NCI-H524 (cell line): ENCODE results near the gene SLC49A3.
"Not testable (repeated sequence)": the region's sequence is repeated elsewhere in the genome, so short reads cannot be mapped to it uniquely, and the experiment has no call there.

Experiments used
- DNase-seq, 2 experiments: peaks; one replicate each; lab custom pipeline; 2025; lab: John Stamatoyannopoulos, UW

SLC49A3 gene

DNA sequence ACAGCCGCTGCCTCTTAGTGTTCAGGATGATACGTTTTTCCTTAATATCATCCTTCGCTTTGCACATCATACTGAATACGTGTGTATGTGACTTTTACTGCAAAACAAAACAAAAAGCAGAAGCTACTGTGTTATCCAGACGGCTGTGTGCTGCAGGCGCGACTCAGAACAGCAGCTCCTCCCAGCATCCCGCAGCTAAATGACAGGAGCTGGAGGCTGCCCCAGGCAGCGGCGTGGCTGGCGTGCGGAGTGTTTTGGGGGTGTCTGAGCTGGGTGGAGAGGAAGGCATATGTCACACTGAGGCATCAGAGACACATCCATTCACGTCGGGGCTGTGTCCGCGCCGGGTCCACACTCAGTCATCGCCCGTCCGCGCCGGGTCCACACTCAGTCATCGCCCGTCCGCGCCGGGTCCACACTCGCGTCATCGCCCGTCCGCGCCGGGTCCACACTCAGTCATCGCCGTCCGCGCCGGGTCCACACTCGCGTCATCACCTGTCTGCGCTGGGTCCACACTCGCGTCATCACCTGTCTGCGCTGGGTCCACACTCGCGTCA, 33.3 kb upstream of the SLC49A3 start:
- DNase-seq: no peak

DNA sequence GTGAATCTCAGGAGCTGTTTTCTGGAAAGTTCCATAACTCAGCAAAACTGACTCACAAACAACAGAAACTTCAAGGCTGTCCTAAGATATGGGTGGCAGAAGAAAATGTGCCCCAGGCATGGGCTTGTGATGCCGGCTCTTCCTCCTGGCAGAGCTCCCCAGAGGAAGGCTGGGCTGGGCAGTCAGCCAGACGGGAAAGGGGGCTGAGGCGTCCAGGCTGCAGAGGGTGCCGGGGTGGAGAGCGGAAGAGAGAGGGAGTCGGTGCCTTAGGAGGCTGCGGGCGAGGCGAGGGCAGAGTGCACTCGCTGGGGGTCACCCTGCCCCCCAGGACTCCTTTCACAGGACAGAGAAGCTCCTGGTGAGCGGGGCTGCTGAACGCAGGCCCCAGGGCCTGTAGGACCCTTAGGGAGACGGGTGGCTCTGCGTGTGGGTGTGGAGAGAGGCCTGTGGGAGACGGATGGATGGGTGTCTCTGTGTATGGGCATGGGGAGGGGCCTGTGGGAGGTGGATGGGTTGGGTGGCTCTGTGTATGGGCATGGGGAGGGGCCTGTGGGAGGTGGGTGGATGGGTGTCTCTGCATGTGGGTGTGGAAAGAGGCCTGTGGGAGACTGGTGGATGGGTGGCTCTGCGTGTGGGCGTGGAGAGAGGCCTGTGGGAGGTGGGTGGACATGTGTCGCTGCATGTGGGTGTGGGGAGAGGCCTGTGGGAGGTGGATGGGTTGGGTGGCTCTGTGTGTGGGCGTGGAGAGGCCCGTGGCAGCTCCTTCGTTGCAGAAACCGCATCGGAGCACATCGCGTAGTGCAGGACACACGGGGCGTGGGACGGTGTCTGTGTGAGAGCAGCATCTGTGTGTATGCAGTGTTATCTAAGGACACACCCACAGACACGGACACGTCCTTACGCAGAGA, 32.6 kb upstream of the SLC49A3 start:
- DNase-seq: no peak

DNA sequence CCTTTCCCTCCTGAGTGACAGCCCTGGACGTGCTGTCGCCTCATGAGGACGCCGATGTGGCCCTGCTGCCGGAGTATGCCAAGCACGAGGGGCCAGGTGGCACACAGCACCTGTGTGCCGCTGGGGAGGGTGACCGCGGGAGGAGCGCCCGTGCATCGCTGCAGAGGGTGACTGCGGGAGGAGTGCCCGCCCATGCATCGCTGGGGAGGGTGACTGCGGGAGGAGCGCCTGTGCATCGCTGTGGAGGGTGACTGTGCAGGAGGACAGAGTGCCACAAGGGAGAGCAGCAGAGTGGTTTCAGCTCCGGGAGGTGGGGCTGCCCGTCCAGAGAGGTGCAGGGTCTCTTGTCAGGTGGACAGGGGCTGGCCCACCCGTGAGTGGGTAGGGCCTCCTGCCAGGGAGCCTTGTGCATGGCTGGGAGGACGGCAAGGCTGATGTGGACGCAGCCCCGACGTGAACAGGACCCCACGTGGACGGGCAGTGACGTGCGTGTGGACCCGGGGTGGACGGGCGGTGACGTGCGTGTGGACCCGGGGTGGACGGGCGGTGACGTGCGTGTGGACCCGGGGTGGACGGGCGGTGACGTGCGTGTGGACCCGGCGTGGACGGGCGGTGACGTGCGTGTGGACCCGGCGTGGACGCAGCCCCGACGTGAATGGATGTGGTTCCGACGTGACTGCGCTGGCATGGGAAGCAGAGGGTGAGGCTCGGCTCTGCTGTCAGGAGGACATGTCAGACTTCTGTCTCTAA, 31.3 kb upstream of the SLC49A3 start:
- DNase-seq: no peak

DNA sequence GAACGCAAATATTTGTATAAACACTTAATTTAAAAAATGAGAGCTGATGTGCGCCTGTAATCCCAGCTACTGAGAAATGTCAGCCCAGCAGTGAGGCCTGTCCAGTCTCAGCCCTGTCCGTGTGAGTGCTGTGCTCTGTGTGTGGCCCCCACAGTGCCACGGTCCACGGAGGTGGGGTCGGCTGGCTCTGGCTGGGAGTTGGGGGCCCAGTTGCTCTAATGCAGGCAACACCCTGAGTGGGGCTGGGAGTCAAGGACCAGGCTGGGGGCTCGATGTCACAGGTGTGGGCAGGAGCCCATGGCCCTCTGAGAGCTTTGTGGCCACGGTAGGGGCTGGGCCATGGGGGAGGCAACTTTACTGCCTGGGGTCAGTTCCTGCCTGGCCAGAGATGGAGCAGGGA, 29.5 kb upstream of the SLC49A3 start:
- no peak for DNase-seq

DNA sequence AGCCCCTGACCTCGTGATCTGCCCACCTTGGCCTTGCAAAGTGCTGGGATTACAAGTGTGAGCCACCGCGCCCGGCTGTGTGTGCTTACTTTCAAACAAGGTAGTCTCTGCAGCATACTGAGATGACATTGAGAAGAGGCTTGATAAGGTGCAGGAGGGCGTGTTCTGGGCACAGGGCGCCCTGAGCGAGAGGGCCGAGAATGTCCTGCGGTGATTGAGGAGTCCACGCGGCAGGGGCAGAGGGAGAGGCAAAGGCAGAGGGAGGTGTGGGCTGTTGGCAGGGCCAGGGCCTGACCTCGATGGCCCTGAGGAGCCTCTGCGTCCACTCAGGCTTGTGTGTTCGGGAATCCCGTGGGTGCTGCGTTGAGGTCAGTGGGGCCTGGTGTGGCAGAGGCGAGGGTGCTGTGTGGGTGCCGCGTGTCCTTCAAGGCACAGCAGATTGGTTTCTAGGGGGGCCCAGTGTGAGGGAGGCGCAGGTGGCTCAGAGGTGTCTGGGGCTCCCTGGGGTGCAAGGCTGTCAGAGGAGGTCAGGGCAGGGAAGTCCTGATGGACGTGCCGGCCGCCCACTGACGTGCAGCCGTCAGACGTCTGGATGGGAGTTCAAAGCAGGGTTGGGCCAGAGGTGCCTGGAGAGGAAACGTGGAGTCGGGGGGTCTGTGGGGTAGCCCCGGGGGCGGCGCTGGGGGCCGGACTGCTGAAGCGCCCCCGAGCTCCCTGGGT, 28.8 kb upstream of the SLC49A3 start:
- no peak for DNase-seq

DNA sequence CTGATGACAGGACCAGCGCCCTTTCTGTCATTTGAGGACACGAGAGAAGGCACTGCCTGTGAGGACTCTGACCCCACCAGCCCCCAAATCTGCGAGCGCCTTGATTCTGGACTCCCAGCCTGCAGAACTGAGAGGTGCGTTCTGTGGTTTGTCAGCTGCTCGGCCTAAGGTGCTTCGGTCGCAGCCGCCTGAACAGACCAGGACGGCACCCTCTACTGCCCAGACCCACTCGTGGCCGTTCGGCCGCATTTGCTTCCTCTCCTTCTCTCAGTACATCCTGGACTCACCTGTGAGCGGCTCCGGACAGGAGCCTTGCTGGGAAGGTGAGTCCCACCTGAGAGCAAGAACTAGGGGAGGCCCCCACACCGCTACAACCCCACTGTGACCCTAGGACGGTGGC, 25.1 kb upstream of the SLC49A3 start:
- DNase-seq: no peak

DNA sequence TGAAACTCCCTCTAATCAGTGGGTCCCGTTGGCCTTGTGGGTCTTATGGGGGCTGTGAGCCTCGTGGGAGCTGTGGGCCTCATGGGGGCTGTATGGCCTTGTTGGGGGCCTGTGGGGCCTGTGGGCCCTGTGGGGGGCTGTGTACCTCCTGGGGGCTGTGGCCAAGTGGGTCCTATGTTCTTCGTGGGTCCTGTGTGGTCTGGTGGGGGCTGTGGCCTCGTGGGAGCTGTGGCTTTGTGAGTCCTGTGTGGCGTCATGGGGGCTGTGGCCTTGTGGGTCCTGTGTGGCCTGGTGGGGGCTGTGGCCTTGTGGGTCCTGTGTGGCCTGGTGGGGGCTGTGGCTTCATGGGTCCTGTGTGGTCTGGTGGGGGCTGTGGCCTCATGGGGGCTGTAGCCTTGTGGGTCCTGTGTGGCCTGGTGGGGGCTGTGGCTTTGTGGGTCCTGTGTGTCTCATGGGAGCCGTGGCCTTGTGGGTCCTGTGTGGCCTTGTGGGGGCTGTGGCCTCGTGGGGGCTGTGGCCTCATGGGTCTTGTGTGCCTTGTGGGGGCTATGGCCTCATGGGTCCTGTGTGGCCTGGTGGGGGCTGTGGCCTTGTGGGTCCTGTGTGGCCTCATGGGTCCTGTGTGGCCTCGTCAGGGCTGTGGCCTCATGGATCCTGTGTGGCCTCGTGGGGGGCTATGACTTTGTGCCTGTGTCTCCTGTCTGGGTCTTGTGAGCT, 24.1 kb upstream of the SLC49A3 start:
- no peak for DNase-seq

DNA sequence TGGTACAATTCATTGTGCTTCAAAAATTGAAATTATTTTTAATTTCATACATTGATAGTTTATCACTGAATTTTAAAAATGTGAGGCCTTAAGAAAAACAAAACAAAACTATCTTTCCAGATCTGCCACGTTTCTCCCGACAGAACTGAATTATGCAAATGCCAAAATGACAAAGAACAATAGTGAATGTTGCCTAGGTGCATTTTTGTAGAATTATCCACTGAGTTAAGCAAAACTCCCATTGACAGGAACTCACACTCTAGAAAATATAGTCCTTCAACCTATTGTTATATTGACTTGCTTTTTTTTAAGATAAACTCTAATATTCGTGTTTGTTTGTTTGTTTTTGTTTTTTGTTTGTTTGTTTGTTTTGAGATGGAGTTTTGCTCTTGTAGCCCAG, 23.1 kb upstream of the SLC49A3 start:
- DNase-seq: no peak

DNA sequence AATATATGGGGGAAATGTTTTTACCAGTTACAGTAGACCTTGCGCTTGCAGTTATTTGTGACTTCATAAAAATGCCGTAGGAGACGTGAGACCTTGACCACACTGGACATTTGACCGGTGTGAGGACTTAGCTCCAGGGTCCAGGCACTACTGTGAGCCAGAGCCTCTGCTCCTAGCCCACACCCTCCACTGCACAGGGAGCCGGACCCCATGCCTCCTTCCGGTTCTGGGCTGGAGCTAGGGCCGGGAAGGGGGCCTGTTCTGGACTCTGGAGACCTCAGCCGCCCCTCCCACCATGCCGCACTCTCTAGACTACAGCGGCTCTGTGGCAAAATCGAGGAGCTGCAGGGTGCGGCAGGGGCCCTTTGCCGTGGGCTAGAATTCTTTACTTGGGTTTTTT, 22.0 kb upstream of the SLC49A3 start:
- no peak for DNase-seq

DNA sequence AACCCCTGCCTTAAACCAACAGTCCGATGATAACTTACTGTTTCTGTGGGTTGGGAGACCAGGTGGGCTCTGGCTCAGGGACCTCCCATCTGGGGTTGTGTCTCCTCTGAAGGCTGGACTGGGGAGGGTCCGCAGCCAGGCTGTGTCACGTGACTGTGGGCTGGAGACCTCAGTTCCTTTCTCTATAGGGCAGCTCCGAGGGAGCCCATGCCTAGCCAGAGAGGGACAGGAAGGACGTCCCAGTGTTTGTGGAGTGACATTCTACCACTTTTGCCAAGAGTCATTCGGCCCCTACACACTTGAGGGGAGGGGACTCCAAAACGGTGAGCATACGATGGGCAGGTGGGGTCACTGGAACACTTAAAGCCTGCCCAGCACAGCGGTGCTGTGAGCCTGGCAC, 21.2 kb upstream of the SLC49A3 start:
- no peak for DNase-seq

DNA sequence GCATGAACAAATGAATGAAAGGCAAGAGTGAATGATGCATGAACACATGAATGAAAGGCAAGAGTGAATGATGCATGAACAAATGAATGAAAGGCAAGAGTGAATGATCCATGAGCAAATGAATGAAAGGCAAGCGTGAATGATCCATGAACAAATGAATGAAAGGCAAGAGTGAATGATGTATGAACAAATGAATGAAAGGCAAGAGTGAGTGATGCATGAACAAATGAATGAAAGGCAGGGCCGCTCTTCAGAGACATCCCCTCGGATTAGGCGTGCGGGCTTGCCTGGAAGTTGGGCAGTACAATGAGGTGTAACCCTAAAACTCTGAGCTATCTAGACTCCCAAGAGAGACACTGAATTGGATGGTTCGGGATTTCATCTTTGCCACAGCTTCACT, 20.4 kb upstream of the SLC49A3 start:
- DNase-seq: no peak

DNA sequence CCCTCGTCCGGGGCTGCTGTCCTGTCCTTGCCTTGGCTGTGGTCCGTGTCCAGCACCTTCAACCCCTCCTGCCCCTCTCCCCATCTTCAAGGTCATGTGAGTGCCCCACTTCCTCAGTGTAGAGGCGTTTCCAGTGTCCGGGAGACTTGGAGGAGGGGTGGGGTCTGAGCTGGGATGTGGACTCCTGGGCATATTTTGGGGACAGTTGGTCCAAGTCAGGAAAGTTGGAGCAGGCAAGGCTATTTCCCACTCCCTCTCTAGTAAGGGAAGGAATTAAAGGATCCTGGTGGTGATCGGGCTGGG, 19.6 kb upstream of the SLC49A3 start:
- no peak for DNase-seq

DNA sequence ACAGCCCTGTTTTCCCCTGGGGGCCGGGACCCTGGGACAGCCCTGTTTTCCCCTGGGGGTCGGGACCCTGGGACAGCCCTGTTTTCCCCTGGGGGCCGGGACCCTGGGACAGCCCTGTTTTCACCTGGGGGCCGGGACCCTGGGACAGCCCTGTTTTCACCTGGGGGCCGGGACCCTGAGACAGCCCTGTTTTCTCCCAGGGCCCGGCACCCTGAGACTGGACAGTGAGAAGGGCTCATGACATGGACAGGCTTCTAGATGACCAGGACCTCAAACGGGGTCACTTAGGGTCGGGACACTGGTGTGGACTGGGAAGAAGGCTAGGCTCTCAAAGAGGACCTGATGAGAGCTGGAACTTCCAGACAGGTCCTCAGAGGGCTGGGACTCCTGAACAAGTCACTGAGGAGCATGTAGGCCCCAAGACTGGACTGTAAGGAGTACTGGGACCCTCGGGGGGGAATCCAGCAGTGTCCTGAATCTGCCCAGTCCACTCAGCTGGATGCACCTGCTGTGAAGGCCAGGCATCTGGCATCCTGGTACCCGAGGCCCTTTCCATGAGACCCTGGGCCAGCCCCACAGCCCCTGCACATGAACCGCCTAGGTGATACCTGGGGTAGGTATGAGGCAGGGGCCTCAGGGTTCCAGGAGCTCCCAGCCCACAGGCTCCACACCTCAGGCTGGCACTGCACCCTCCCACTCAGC, 19.1 kb upstream of the SLC49A3 start:
- DNase-seq: no peak

DNA sequence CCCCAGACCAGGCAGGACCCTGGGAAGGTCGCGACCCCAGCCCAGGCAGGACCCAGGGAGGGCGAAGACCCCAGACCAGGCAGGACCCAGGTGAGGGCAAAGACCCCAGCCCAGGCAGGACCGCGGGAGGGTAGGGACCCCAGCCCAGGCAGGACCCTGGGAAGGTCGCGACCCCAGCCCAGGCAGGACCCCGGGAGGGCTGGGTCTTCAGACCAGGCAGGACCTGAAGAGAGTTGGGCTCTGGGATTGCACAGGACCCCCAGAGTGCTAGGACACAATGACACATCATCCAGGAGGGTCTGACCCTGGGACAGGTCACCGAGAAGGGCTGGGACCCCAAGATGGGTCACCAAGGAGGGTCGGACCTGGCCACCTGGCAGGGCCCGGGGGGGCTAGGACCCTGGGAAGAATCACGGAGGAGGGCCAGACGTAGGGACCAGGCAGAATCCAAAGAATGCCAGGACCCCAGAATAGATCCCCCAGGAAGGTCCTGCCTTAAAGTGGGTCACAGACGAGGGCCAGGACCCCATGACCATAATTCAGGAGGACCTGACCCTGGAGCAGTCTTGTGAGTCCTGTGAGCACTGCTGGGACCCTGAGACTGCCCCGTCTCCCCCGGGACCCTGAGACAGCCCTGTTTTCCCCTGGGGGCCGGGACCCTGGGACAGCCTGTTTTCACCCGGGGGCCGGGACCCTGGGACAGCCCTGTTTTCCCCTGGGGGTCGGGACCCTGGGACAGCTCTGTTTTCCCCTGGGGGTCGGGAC, 18.1 kb upstream of the SLC49A3 start:
- DNase-seq: no peak

DNA sequence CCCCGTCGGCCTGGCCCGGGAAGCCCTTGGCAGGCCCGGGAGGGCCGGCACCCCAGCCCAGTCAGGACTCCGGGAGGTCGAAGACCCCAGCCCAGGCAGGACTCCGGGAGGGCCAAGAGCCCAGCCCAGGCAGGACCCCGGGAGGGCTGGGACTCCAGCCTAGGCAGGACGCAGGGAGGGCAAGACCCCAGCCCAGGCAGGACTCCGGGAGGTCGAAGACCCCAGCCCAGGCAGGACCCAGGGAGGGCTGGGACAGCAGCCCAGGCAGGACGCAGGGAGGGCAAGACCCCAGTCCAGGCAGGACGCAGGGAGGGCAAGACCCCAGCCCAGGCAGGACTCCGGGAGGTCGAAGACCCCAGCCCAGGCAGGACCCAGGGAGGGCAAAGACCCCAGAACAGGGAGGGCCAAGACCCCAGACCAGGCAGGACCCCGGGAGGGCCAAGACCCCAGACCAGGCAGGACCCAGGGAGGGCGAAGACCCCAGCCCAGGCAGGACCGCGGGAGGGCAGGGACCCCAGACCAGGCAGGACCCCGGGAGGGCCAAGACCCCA, 17.2 kb upstream of the SLC49A3 start:
- not testable (repeated sequence) for DNase-seq

DNA sequence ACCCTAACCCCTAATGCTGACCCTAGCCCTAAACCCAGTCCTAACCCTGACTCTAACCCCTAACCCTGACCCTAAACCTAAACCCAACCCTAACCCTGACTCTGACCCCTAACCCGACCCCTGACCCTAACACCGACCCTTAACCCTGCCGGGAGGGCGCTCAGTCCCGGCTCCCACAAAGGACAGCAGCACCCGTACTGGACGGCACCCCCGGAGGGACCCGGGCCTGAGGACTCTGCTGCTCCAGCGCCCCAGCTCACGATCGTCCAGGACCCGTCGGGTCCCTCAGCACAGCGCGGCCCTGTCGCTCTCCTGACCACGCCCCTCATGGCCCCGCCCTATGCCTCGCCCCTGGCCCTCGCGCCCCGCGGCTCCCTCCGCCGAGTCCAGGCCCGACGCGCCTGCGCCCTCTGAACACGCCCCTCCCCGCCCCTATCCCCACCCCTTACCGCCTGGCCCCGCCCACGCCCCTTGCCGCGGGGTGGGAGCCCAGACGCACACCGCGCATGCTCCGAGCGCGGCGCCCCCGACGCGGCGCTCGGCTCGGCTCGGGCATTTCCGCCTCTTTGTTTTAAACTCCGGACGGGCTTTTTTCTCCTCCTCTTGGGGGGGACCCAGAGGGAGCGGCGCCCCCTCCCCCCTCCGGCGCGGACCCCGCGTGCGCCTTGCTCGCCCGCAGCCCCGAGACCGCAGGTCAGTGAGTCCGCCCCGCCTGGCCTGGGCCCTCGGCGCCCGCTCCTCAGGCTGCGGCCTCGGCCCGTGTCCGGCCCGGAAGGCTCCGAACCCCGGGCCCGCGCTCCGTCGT, 16.5 kb upstream of the SLC49A3 start, which contains the start of gene PCGF3:
PCGF3 (plus strand) TSS at position 555 of the 805 bp plus-strand sequence. CDS start 27,849 bp downstream, outside the sequence.
- peak; percentile 77 to 89 for DNase-seq

DNA sequence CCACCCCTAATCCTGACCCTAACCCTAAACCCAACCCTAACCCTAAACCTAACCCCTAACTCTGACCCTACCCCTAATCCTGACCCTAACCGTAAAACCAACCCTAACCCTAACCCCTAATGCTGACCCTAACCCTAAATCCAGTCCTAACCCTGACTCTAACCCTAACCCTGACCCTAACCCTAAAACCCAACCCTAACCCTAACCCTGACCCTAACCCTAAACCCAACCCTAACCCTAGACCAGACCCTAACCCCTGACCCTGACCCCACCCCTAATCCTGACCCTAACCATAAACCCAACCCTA, 16.0 kb upstream of the SLC49A3 start:
- DNase-seq: no peak

DNA sequence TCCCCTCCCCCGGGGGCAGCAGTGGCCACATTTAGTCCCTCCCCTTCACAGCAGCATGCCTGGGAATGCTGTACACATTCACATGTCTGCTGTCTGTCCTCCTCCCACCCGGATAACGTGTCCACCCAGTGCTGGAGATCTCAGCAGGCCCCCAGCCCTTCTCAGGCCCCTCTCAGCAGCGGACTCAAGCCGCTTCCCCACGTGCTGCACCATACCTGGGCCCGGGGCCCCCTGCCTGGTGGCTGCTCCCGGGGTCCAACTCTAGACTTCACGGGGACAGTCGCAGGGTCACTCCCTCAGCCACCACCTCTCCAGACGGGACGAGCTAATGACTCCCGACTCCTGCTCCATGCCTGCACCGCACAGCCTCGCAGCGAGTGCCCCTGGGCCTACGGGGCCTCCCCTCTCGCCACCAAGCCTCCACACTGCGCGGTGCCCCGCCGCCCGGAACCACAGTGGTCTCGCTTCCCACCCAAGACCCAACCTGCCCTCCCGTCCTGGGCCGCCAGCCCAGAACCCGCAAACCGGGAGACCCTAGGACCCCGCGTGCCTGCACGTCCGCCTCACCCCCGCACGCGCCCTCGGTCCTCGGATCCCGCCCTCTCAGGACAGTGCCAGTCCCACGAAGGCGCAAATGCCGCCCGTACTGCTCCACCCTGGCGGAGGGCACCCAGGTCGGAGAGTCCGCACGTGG, 15.4 kb upstream of the SLC49A3 start:
- no peak for DNase-seq
